ENCODE results near the gene DCHS1. TPM values are rescaled to one million over a fixed set of nuclear protein-coding genes. Genes with fewer than 3 reads are reported as not detected.

DCHS1 gene
- total RNA-seq, 2 donors from 2014 or later, result 11.2 to 17.4 TPM

DNA sequence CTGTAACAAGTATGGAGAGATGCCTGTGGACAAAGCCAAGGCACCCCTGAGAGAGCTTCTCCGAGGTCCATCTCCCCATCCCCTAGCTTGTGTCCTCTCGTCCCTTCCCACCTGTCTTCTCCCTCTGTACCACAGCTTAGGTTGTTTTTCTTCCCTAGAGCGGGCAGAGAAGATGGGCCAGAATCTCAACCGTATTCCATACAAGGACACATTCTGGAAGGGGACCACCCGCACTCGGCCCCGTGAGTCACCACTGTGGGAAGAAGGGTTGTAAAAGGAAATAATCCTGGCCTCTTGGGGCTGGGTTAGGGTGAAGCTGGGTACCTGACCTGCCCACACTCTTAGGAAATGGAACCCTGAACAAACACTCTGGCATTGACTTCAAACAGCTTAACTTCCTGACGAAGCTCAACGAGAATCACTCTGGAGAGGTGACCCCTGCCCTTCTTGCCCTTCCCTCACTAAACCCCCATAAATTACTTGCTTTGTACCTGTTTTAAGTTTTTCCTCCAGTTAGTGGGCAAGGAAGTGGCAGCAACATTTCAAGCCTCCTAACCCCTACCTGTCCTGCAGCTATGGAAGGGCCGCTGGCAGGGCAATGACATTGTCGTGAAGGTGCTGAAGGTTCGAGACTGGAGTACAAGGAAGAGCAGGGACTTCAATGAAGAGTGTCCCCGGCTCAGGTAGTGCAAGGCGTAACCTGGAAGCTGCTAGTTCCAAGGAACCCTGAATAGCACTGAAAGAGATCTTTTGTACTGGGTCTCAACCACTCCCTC is 46.7 kb downstream of the DCHS1 start:
- no peaks in the 10 kb centered on the region for H3K27me3 ChIP-seq (replicated peaks; ENCODE audit: insufficient read depth)
- 72% methylated on average over 14 of the region's 14 CpGs for WGBS
- H3K4me3 ChIP-seq, result no peak overlapping the region
- peak; percentile 24 for TF ChIP-seq POLR2AphosphoS5 (IDR thresholded peaks at IDR 0.05)
- TF ChIP-seq, protein P1, sequence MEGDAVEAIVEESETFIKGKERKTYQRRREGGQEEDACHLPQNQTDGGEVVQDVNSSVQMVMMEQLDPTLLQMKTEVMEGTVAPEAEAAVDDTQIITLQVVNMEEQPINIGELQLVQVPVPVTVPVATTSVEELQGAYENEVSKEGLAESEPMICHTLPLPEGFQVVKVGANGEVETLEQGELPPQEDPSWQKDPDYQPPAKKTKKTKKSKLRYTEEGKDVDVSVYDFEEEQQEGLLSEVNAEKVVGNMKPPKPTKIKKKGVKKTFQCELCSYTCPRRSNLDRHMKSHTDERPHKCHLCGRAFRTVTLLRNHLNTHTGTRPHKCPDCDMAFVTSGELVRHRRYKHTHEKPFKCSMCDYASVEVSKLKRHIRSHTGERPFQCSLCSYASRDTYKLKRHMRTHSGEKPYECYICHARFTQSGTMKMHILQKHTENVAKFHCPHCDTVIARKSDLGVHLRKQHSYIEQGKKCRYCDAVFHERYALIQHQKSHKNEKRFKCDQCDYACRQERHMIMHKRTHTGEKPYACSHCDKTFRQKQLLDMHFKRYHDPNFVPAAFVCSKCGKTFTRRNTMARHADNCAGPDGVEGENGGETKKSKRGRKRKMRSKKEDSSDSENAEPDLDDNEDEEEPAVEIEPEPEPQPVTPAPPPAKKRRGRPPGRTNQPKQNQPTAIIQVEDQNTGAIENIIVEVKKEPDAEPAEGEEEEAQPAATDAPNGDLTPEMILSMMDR (IDR thresholded peaks at IDR 0.05), result no peak
- TF ChIP-seq POLR2A (IDR thresholded peaks at IDR 0.05), result no peak
- DNase-seq (ENCODE audit: low spot score), result no peak
- peaks cover 5 to 32% of the 10 kb centered on the region in 2 donors for H3K36me3 ChIP-seq
- H3K9me3 ChIP-seq, result no peaks in the 10 kb centered on the region
- peak overlapping the region; percentile 93 to 95 for H3K27ac ChIP-seq
- intact Hi-C loops (cut with DNase I), result no loop called here
- H3K4me1 ChIP-seq (replicated peaks), result peaks cover 17% of the 10 kb centered on the region

DNA sequence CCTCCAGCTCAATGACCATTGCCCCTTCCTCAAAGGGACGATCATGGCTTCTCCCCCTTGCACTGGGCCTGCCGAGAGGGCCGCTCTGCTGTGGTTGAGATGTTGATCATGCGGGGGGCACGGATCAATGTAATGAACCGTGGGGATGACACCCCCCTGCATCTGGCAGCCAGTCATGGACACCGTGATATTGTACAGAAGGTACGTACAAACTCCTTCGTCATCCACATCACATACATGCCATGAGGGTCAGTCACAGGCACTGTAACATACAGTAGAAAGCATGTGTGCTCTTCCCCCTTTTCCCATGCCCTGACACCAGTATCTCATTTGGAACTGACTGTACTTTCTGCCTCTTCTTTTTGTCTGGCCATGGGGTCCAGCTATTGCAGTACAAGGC is 47.6 kb downstream of the DCHS1 start:
- 89% methylated on average over 9 of the region's 9 CpGs for WGBS
- no peaks in the 10 kb centered on the region for H3K9me3 ChIP-seq
- H3K27me3 ChIP-seq (replicated peaks; ENCODE audit: insufficient read depth), result no peaks in the 10 kb centered on the region
- no peak for TF ChIP-seq POLR2AphosphoS5 (IDR thresholded peaks at IDR 0.05)
- H3K36me3 ChIP-seq, result peaks cover 5 to 32% of the 10 kb centered on the region in 2 donors
- H3K4me3 ChIP-seq, result no peak overlapping the region
- peaks cover 17% of the 10 kb centered on the region for H3K4me1 ChIP-seq (replicated peaks)
- intact Hi-C loops (cut with DNase I), result no loop called here
- H3K27ac ChIP-seq, result peak overlapping the region; percentile 93 to 95
- no peak for DNase-seq (ENCODE audit: low spot score)

DNA sequence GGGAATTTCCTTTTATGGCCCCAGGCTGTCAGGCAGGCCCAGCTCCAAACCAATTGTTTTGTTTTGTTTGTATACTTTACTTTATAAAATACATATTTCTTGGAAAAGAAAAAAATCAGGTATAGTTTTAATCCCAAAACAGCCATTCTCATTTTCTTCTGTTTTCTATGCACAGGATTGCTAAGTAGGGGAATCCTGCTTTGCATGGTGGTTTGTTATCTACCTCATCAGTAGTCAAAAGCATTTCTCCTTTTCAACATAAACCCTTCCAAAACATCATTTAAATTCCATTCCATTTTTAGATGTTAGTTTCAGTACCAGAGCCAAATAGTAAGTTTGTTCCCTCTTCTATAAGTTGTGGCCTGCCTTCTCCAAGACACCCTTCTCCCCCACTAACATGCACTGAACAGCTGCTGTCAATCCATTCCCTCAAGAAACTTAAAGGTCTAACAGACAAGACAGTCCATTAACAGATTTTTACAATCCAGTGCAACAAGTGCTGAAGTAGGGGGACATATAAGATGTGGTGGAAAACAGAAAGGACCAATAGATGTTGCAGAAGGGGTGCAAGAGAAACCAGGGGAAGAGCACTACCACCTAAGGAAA is 48.3 kb downstream of the DCHS1 start:
- intact Hi-C loops (cut with DNase I), result no loop called here
- H3K27me3 ChIP-seq (replicated peaks; ENCODE audit: insufficient read depth), result no peaks in the 10 kb centered on the region
- H3K36me3 ChIP-seq, result peaks cover 5 to 32% of the 10 kb centered on the region in 2 donors
- peak overlapping the region; percentile 93 to 95 for H3K27ac ChIP-seq
- H3K4me1 ChIP-seq (replicated peaks), result peaks cover 20% of the 10 kb centered on the region
- H3K4me3 ChIP-seq, result no peak overlapping the region
- TF ChIP-seq POLR2AphosphoS5 (IDR thresholded peaks at IDR 0.05), result no peak
- no peak for TF ChIP-seq POLR2A (IDR thresholded peaks at IDR 0.05)
- TF ChIP-seq, protein P1 (IDR thresholded peaks at IDR 0.05), result no peak
- no peaks in the 10 kb centered on the region for H3K9me3 ChIP-seq
- no peak for DNase-seq (ENCODE audit: low spot score)

DNA sequence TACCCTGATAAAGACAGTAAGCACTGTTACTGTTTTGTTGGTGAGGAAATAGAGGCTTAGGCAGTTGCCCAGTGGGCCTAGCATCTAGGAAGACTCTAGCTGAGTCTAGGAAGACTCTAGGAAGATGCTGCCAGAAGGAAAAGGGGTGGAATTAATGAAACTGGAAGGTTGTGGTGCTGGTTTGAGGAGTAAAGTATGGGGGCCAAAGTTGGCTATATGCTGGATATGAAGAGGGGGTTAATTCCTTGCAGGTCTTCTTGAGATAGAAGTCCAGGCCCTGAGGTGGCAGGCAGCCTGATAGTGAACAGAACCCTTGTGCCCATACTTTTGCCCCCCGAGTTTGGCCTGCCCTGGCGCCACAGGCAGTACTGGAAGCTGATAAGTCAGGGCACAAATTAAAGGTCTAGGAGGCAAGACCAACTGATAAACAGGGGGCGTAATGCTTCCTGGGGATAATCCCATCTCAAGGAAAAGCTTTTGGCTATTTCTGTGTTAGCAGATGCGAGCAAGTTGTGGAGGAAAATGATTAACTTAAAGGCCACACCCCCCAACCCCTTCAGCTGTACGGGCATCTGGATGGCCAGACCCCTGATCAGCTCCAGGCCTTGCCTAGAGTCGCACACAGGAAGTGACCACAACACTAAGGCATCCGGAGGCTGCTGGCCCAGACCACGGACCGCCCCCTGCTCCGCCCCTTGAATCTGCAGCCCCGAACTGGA is 49.0 kb downstream of the DCHS1 start:
- Histone ChIP-seq H3K4me3 (peak overlapping the region in 1 of 2 donors; percentile 6), H3K36me3 (peaks cover 5 to 32% of the 10 kb centered on the region in 2 donors), H3K4me1 (replicated peaks) (peaks cover 24% of the 10 kb centered on the region), H3K9me3 (no peaks in the 10 kb centered on the region), H3K27me3 (replicated peaks; ENCODE audit: insufficient read depth) (no peaks in the 10 kb centered on the region), H3K27ac (peak overlapping the region; percentile 93 to 95)
- intact Hi-C loops (cut with DNase I), result no loop called here
- WGBS, result 13% methylated on average over 11 of the region's 11 CpGs
- peak; percentile 86 for DNase-seq (ENCODE audit: low spot score)
- TF ChIP-seq POLR2AphosphoS5 (IDR thresholded peaks at IDR 0.05) (peak; percentile 95), POLR2A (IDR thresholded peaks at IDR 0.05) (peak; percentile 75)
- TF ChIP-seq, protein P1 (IDR thresholded peaks at IDR 0.05), result no peak

DNA sequence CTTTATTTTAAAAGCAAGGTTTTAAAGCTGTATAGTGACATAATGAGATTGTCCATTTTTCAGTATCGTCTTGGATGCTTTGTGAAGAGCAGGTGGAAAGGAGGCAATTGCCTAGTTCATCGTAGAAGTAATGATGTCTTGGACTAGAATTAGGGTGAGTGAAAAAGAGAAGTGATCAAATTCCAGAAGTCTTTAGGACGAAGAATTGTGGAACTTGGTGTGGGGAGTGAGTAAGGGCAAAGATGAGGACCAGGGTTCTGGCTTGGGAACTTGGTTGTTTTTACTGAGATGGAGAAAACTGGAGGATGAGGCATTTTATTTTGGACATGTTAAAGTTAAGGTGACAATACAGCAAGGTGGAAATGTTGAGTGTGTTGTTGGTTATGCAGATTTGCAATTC is 50.8 kb downstream of the DCHS1 start:
- Histone ChIP-seq H3K27ac (peak overlapping the region; percentile 93 to 95), H3K27me3 (replicated peaks; ENCODE audit: insufficient read depth) (no peaks in the 10 kb centered on the region), H3K4me1 (replicated peaks) (peaks cover 17% of the 10 kb centered on the region), H3K9me3 (no peaks in the 10 kb centered on the region), H3K36me3 (peaks cover 12 to 36% of the 10 kb centered on the region in 2 donors), H3K4me3 (peak overlapping the region; percentile 80 to 92)
- 23% methylated on average over 3 of the region's 3 CpGs for WGBS
- peak; percentile 1 for DNase-seq (ENCODE audit: low spot score)
- TF ChIP-seq POLR2A (IDR thresholded peaks at IDR 0.05) (no peak), POLR2AphosphoS5 (IDR thresholded peaks at IDR 0.05) (no peak)
- TF ChIP-seq, protein P1 (IDR thresholded peaks at IDR 0.05), result no peak
- intact Hi-C loops (cut with DNase I), result loop anchor here (5.0 kb wide), 3 partner anchors 53 to 282 kb away; partner anchors contain the start of genes ARFIP2, CAVIN3, DCHS1 and TIMM10B
